8988T (cell line): ENCODE measurements around the gene CFDP1.
"Not testable (repeated sequence)": the region's sequence is repeated elsewhere in the genome, so short reads cannot be mapped to it uniquely, and the experiment has no call there.

ENCODE experiments used
- DNase-seq: peaks from one replicate; pipeline ENCODE4 v3.0.0; 2011

Gene CFDP1

DNA sequence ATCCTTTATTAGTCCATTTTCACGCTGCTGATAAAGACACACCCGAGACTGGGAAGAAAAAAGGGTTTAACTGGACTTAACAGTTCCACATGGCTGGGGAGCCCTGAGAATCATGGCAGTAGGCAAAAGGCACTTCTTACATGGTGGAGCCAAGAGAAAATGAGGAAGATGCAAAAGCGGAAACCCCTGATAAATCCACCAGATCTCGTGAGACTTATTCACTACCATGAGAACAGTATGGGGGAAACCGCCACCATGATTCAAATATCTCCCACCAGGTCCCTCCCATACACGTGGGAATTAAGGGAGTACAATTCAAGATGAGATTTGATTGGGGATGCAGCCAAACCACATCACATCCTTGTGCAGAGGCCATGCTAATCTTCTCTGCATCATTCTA lies 146.9 kb downstream of the CFDP1 start:
- no peak for DNase-seq

DNA sequence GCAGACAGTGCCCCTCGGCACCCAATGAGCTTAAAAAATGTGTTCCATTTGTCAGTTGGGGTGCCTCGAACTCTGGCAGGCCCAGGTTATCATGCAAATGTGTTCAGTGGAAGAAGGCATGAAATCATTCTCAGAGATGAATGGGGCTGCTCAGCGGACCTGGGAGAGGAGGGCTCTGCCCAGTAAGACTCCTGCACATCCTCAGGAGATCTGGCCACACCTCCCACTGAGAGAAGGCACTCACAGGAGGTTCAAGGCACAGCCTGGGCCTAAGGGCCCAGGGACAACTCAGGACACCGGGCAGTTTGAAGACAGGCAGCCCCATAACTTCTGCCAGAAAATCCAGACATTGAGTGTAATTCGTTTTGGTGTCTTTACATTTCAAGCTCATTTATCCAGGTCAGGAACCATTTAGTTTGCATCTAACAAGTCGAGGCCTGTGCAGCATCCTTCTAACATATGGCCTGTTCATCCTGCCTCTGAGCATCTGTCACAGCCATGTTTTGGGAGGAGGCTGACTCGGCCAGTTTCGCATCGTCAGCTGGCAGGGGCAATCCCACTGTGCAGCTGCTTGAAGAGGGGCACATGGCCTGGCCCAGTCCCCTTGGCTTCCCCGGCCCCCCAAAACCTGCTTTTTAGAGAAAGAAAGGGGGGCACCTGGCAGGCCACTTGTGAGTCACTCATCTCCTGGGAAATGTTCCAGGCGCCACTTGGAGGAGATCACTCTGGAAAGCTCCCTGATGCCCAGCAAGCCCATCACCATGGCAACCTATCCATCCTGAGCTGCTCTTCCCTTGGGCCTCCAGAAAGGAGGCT lies 150.6 kb downstream of the CFDP1 start:
- DNase-seq = no peak

DNA sequence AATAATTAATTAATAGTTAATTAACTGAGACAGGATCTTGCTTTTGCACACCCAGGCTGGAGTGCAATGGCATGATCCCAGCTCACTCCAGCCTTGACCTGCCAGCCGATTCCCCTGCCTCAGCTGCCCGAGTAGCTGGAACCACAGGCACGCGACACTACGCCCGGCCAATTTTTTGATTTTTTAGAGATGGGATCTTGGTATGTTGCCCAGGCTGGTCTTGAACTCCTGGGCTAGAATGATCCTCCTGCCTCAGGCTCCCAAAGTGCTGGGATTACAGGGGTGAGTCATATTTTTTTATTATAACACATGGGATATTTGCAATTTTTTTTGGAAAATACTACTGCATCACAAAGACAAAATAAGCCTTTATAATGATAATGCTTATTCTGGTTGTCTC lies 151.5 kb downstream of the CFDP1 start:
- DNase-seq = no peak

DNA sequence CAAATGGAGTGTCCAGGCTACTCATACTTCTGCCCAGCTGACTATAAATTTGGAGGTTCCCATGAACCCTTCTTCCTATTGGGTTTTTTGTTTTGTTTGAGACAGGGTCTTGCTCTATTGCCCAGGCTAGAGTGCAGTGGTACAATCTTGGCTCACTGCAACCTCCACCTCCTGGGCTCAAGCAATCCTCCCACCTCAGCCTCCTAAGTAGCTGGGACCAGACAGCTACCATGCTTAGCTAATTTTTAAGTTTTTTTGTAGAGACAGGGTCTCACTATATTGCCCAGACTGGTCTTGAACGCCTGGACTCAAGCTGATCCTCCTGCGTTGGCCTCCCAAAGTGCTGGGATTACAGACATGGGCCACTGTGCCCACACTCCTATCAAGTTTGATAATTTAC lies 152.3 kb downstream of the CFDP1 start:
- not testable (repeated sequence) for DNase-seq

DNA sequence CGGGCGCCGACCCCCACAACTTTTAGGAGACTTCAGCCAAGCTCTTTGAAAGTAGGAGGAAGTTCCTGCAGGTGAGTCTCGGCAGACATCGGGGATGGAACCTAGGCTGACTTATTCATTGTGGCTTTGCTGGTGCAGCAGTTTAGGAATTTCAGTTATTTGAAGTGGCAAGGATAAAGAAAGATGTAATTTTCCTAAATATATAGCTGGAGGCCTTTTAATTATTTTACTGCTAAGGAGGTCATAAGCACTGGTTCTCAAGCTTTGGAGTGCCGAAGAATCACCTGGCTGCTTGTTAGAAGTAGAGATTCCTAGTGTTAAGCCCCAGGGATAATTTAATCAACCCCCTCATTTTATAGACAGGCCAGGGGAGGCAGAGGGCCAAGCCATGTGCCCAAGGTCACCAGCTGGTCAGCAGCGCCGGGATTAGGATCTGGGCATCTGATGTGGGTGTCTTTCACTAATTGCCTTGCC lies 152.9 kb downstream of the CFDP1 start:
- no peak for DNase-seq

DNA sequence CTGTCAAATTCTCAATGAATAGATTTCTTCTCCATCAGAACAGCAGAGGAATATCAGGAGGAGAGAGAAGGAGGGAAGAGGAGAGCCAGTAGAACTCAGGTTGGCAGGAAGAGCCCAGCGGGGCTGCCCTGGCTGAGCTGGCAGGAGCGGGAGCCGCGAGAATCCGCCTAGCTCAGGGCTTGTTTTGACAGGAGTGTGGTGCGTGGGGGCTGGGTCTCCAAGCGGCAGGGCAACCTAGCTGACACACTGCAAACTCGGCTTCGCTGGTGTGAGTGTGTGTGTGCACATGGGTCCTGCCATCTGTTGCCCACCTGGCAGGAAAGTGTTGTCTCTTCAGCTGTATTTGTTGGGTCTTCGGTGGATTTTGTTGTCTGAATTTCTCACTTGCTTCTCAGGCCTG lies 154.0 kb downstream of the CFDP1 start:
- DNase-seq = no peak

DNA sequence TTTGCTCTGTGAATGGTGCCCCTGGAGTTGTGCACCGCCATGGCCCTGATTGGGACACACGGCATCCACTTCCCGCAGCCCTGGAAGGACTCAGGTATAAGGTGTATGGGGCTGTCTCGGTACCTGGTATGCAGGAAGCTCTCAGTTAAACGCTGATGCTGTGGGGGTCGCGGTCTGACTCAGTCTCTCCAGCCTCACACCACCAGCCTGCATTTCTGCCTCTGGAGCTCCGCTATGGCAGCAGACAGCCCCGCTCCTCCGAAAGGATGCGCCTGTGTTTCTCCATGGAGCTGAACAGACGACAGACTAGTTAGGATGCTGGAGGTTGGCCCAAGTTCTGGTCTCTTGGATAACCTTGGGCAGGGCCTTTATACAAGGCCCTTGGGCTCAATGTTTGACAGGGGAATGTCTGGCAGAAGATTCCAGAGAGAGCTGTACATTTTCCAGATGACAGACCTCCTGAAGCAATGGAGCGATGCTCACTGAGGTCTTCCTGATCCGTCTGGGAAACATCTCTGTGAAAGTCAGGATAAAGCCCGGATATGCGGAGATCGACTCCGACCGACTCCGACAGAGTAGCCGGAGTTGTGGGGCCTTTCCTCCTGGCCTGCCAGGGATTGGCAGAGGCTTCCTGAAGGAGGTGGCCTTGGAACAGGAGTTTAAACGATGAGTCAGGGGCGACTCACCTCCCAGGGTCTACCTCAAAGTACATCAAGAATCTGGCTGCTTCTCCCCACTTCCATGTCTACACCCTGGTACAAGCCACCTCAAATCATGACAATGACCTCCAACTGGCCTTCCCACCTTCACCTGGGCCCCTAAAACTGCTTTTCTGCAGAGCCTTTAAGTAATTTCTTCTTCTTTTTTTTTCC lies 160.0 kb downstream of the CFDP1 start:
- peak; percentile 60 for DNase-seq

DNA sequence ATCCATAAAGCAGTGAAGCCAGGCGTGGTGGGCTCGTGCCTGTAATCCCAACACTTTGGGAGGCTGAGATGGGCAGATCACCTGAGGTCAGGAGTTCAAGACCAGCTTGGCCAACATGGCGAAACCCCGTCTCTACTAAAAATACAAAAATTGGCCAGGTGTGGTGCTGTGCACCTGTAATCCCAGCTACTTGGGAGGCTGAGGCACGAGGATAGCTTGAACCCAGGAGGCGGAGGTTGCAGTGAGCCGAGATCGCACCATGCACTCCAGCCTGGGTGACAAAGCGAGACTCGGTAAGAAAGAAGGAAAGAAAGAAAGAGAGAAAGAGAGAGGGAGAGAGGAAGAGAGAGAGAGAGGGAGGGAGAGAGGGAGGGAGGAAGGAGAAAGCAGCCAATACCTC lies 160.7 kb downstream of the CFDP1 start:
- not testable (repeated sequence) for DNase-seq

DNA sequence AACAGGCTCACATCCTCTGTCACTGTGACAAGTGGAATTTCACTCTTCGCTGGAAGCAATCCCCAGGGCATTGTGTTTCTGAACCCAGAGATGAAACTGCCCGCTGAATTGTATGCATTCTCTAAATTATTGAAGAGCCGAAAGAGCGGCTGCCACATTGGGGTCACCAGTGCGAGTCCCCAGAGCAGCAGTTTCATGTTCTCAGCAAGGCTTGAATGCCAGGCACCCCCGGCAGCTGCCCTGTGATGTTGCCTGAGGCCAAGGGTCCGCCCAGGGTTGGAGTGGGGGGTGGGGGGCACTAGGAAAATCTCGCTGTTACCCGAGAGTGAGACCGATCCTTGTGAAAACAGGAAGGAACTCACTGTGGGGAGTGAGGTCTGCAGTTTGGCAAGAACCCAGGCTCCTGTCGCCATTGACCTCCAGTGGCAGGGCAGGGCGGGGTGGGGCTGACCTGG lies 161.2 kb downstream of the CFDP1 start:
- peak; percentile 45 for DNase-seq

DNA sequence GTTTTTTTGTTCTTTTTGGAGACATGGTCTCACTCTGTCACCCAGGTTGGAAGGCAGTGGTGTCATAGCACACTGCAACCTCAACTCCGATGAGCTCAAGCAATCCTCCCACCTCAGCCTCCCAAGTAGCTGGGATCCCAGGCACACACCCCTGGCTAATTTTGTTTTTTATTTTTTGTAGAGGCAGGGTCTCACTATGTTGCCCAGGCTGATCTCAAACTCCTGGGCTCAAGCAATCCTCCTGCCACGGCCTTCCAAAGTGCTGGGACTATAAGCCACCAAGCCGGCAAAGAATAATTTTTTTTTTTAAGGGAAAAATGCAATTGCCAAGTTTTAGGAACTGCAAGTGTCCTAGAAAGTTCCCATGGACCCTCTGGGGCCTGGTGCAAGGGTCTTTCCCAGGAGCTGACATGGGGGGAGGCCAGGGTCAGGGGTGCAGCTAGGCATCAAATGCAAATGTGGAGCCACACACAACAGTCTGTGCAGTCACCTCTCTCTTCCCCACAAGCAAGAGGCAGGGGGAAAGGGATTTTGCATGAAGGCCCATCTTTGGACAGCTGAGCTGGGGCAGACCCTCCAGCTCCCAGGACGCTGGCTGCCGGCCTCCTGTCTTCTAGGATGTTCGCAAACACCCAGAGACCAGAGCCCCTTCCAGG lies 161.7 kb downstream of the CFDP1 start:
- no peak for DNase-seq

DNA sequence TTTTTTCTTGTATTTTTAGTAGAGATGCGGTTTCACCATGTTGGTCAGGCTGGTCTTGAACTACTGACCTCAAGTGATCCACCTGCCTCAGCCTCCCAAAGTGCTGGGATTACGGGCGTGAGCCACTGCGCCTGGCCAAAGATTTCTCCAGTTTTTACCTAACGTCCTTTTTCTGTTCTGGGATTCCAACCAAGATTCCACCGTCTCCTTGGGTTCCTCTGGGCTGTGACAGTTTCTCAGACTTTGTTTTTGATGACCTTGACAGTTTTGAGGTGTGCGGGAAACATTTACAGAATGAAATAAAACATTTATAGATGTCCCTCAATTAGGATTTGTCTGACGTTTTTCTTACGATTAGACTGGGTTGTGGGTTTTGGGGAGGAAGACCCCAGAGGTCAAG lies 163.9 kb downstream of the CFDP1 start:
- DNase-seq = not testable (repeated sequence)

DNA sequence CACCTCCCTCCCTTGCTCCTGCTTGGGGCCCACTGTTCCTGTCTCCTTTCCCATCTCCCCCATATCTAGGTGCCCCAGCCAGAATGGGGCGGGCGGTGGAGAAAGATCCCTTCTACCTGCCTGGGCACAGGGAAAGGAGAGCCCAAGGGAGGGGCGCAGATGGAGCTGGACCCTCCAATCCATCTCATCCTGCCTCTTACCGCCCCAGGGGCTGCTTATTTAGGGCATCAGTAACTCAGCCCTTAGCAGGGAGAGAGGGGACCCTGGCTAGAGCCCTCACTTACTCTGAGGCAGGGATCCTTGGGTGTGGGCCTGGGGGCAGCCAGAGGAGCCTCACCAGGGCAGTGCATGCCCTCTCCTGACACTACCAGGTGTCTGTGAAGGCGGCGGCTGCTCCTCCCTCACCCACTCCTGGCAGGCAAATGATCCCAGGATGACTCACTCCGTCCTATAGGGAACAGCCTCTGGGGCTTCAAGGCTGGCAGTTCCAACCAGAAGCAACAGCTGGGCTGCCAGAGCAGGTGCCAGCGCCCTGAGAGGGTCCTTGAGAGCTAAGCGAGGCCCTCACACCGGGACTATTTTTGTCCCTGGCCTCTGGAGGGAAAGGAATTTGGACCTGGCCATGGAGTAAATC lies 165.6 kb downstream of the CFDP1 start:
- DNase-seq = peak; percentile 99

DNA sequence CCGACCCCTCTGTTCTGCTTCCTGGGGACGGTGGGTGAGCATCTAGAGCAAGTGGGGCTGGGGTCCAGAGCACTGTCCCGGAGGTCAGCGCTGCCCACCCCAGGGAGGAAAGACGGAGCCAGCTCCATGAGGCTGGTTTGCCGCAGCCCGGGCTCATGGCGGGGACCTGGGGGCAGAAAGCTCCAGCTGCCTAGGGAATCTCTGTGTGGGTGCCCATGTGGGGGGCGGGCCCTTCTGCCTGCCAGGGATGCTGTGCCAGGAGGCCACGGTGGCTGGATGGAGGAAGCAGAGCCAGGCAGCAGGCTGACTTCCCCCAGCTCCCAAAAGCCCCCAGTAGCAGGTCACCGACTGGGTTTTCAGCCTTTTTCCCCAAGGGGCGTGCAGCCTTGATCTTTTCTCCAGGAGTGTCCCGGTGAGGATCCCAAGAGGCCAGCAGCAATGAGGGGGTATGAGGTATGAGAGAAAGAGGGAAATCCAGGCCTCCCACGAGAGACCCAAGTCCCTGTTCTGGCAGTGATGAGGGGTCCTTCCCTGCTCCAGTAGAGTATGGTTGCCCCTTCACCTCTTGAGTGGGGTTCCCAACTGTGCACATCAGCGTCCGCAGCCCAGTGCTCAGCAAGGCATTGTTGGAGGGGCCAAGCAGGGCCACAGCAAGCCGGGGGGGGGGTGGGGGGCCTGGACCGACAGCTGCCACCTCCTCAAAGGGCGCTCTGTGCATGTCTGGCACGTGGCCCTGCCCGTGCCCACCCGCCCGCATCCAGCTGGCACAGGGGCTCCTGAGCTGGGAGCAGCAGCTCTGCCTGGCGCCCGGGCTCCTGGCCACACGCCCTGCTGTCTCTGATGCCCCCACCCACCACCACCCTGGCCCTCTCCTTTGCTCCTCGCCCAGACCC lies 166.3 kb downstream of the CFDP1 start:
- peak; percentile 57 for DNase-seq

DNA sequence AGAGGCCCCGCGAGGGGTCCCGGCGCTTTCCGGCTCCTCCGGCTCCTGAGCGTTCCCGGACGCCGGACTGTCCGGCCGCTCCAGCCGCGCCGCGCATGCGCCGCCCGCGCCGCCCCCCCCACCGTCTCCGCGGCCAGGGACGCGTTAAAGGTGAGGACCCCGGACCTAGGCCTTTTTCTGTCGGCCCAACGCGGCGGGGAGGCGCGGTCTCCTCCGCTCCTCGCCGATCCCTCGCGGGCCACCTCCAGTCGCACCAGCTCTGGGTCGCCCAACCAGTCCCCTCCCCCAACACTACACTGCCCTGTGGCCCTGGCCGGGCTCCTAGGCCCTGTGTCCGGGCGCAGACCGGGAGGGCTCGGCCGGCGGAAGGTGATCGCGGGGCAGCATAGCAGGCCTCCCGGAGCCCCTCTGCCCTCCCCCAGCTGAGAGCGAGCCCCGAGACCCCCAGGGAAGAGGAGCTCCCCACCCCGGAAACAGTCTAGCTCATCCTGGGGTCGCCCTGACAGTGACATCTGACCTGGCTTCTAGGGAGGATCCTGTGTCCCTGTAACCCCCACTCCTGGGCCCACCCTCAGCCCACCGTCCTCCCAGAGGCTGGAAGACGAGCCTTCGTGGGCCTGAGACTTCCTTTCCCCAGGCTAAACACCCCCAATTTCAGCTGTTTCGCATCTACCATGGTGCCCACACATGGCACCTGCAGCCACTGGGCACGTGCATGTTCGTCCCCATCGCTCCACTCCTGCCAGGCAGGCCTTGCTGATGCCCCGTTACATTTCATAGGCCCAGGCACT lies 167.2 kb downstream of the CFDP1 start:
- DNase-seq = peak; percentile 98

DNA sequence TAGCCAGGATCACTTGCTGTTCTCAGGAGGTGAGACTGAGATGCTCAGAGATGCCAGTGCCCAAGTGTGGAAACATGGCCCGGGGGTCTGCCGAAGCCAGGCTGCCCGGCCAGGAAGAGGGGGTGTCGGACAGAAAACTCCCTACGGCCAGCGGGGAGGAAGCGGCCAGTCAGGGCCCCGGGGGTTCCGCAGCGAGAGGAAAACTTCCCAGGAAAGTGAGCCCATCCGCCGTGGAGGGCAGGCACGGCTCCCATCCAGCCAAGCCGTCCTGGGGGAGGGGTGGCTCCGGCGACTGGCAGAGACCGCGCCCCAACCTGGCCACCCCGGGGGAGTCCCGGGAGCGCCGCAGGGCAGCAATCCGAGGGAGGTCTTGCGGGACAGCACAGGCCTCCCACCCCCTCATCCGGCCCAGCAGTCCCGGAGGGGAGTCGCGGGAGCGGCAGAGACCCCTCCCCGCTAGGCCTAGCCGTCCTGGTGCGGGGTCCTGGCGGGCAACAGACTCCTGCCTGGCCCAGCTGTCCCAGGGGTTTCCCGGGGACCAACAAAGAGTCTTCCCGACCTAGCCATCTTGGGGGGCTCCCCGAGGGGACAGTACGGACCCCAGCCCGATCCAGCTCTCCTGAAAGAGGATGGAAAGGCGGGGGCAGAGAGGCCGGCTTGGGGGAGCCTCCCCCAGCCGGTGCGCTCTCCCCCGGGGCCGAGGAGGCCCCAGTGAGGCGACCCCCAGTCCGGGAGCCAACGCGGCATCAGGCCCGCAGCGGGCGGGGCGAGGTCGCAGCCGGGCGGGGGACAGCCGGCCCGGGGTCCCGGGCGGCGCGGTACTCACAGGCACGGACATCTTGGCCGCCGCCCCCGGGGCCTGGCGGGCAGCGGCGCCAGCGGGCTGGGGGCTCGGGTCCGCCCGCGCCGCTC lies 168.0 kb downstream of the CFDP1 start:
- peak; percentile 86 for DNase-seq

DNA sequence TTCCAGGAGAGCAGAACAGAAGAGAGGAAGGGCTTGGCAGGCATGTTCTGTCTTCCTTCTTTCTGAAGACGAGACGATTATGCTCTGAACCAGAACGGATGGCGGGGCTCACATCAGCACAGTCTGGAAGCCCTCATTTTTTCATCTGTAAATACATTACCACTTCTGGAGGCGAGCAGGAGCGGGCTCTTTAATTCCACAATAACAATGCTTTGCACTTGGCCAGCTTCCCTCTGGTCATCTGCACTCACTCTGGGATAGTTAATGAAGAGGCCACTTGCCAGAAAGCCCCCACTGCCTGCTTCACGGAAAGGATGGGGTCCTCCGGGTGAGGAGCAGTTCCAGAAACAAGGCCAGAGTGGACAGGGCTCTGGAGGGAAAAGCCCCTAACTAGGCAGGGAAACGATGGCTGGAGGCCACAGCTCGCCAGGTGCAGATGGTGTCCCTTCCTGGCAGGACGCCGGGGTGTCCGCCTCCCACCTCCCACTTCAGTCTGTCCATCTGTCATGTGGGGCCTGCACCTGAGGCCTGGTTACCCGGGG lies 168.8 kb downstream of the CFDP1 start:
- peak; percentile 54 for DNase-seq

DNA sequence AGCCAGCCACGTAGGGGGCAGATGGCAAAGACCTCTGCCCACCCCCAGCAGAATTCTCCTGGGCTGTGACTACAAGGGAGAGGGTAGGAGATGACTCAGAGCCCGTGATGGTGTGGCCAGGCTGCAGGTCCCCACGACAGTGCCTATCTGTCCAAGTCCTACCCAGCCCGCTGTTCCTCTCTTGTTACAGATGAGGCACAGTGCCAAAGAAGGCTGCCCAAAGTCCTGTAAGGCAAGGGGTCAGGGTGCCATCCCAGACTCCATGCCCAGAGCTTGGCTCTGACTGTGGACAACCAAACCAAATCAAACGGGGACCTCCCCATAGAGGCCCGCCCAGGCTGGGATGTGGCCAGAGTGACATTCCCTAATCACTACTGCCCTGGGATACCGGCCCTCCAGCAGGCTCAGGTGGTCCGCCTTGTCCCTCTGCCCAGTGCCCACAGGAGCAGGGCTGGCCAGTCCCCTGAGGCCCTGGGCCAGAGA lies 169.3 kb downstream of the CFDP1 start:
- peak; percentile 51 for DNase-seq

DNA sequence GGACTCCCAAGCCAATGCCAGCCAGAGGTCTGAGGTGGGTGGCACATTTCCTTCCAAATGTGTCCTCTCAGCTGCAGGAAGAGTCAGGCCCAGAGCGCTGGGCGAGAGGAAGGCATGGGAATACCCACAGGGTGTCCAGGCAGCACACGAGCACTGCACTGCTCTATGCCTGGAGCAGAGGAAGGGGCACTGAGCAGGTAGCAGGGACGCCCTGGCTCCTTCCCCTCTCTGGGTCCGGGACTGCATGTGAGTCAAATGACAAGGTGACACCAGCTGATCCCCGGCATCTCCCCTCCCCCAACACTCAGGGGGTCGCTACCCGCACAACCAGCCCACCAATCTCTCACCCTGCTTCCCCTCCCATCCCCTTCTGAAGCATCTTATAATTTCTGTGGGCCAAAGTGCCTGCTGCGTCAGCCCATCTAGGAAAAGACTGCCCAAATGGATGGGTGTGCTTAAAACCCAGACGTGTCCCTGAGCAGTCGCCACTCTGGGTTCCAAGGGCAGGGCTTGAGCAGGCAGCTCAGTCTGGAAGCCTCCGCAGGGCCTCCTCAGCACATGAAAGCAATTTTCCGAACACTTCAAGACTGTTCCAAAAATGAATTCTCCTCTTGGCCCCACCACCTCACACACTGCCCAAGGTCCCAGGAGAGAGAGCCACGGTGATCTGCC lies 169.9 kb downstream of the CFDP1 start:
- DNase-seq = peak; percentile 37

DNA sequence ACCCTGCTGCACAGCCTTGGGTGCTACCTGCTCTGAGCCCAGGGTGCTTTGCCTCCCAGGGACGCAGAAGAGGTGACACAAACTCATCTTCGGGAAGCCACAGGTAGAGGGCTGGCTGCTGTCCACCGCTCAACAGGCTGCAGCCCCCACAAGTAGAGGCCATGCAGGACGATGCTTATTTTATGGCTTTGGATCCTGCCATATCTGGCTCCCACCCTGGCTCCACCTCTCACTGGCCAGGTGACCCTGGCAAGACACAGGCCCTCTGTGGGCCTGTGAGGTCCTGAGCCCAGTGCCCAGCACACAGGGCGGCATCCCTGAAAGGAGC lies 170.5 kb downstream of the CFDP1 start:
- no peak for DNase-seq
